ENCODE measurements around the gene AGPAT3. TPM values are rescaled to one million over a fixed set of nuclear protein-coding genes. Genes with fewer than 3 reads are reported as not detected.

AGPAT3 gene
- total RNA-seq, 2 donors from 2014 or later, result 44.8 to 100.0 TPM

DNA sequence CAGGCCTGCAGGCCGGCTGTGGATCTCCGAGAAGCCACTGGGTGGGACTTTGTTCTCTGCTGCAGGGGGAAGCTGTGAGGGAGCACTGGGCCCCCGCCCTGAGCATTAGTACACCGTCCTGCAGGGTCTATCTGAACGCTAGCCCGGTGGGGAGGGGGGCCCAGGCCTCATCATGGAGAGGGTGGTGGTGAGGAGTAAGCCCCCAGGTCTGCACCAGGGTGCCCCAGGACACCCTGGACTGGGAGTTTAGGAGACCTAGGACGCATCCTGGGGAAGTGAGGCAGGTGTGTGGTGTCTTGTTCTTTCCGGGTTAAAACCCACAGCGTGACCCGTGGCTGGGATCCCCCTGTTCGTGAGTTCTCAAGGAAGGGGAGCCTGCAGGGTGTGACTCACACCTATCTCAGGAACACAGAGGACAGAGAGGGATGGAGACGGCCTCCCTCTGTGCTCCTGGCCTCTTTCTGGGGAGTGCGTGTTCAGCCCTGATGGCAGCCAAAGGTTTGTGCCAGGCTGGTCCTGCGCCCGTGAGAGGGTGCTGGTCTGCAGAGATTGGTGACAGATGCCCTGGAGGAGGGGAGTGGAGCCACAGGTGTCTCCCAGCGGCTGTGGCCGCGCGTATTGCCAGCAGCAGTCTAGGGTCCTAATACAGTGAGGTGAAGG is 44.8 kb downstream of the AGPAT3 start:
- Mint-ChIP-seq H3K9me3 (peaks cover 6% of the 10 kb centered on the region), H3K4me1 (peaks cover 10% of the 10 kb centered on the region), H3K4me3 (no peak overlapping the region), H3K36me3 (ENCODE audit: low read depth) (peaks cover 36% of the 10 kb centered on the region), H3K27me3 (no peaks in the 10 kb centered on the region), H3K27ac (peak overlapping the region; percentile 34)
- no peak for ATAC-seq (replicated peaks)

DNA sequence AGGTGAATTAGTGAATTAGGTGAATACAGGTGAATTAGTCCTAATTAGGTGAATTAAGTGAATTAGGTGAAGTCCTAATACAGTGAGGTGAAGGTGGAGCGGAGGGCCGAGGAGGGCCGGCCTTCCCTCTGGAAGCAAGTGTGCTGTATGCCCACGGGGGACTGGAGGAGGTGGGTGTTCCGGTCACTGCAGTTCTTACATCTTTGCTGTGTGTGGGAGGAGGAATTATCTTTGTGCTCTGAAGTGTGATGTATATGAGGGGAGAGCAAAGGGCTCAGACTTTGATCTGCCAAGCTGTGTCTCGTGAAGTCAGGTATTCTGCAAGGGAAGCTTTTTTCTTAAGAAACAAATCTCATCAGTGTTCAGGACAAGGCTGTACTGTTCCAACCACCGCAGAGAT is 45.4 kb downstream of the AGPAT3 start:
- Mint-ChIP-seq H3K27me3 (no peaks in the 10 kb centered on the region), H3K27ac (peak overlapping the region; percentile 34), H3K4me1 (peaks cover 10% of the 10 kb centered on the region), H3K36me3 (ENCODE audit: low read depth) (peaks cover 35% of the 10 kb centered on the region), H3K9me3 (peaks cover 6% of the 10 kb centered on the region), H3K4me3 (no peak overlapping the region)
- ATAC-seq (replicated peaks), result no peak

DNA sequence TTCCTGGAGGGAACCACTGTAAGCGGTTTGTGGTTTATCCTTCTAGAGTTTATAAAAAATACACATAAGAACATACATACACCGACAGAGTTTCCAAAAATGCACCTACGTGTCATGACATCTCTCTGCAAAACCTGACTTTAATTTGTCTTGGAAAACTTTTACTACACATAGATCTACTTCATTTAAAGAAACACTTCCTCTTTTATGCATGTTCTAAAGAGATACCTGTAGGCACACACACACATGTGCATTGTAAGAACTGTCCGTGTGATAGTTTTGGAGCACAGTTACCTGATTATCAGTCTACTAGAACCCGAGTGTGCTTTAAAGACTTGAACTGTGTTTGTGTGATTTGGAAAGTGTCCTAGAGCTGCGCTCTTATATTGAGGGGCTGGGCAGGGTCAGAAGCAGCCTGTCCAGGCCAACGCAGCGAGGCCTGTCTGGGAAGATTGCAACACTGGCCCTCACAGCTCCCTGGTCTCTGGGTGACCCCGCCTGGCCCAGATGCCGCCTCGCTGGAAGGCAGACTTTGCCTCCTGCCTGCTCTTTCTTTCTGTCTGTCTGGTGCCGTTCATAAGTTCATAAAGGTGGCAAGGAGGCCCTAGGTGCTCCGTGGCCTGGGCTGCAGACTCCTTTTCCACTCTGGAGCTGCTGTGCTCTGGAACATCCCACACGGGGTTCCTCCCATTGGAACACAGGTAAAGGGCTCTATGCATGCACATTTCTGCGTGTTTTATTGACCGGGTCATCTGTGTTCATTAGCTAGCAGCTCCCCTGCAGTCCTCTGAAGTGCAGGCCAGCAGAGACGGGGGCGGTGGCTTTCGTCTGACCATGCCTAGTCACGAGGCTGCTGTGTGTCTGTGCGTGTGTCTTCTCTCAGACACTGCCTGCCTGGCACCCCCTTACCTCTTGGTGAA is 46.3 kb downstream of the AGPAT3 start:
- ATAC-seq (replicated peaks), result no peak
- H3K36me3 Mint-ChIP-seq (ENCODE audit: low read depth), result peaks cover 27% of the 10 kb centered on the region
- peaks cover 6% of the 10 kb centered on the region for H3K9me3 Mint-ChIP-seq
- no peak overlapping the region for H3K27ac Mint-ChIP-seq
- H3K4me3 Mint-ChIP-seq, result no peak overlapping the region
- H3K4me1 Mint-ChIP-seq, result peaks cover 13% of the 10 kb centered on the region
- H3K27me3 Mint-ChIP-seq, result no peaks in the 10 kb centered on the region

DNA sequence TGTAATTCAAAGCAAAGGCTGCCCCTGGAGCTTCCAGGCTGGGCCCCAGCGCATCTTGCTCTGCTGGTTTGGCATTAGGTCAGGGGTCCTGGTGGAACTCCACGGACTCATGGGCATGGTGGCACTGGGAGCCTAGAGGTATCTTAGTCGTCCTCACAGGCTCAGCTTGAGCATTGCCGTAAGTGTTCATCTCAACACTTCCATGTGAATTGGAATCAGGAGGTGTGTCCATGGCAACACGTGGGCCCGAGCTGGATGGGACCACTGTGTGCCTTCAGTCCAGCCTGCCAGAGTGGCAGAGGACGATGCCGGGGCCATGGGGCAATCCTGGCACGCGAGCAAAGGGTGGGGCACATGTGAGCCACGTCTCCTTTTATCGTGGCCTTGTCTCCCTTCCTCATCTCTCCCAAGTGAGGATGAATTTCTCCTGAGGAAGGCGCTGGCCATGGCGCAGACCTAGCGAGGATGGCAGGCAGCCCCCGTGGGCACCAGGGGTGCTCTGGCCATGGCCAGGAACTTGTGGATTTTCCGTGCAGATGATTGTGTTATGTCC is 47.0 kb downstream of the AGPAT3 start:
- no peak overlapping the region for H3K4me3 Mint-ChIP-seq
- H3K36me3 Mint-ChIP-seq (ENCODE audit: low read depth), result peaks cover 22% of the 10 kb centered on the region
- H3K4me1 Mint-ChIP-seq, result peaks cover 18% of the 10 kb centered on the region
- H3K9me3 Mint-ChIP-seq, result peaks cover 6% of the 10 kb centered on the region
- no peak for ATAC-seq (replicated peaks)
- H3K27ac Mint-ChIP-seq, result no peak overlapping the region
- H3K27me3 Mint-ChIP-seq, result no peaks in the 10 kb centered on the region

DNA sequence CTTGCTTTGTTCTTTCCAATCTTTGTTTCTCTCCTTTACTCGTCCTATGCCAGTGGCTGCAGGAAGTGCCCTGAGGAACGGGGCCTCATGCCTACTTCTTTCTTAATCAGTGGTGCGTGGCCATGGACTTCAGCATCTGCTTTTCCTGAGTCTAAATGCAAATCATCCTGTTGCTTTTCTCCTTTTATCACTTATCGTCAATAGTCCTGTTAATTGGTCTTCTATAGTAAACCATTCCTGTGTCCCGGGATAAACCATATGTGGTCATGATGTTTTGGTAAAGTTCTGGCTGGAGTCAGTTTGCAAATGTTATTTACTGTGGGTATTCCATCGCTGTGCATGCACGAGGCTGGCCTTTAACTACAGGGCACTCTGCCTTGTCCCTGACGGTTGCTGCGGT is 47.5 kb downstream of the AGPAT3 start:
- Mint-ChIP-seq H3K36me3 (ENCODE audit: low read depth) (peaks cover 26% of the 10 kb centered on the region), H3K27me3 (no peaks in the 10 kb centered on the region), H3K4me3 (no peak overlapping the region), H3K4me1 (peaks cover 23% of the 10 kb centered on the region), H3K9me3 (peaks cover 6% of the 10 kb centered on the region), H3K27ac (no peak overlapping the region)
- ATAC-seq (replicated peaks), result no peak

DNA sequence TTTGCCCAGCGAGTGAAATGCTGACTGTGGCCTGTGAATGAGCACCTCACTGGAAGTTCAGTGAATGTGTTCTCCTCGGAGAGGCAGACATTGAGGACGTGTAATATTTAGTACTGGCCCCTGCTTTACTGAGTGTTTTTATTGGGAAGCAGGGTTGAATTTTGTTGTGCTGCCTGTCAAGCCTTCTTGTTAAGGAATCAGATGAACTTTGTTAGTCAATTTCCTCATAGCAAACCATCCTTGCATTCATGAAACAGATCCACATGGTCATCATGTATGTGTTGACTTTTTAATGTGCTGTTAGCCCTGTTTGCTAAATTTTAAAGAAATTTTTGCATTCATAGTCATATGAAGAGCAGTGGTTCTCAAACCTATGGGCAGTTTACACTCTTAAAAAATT is 47.9 kb downstream of the AGPAT3 start:
- H3K36me3 Mint-ChIP-seq (ENCODE audit: low read depth), result peaks cover 25% of the 10 kb centered on the region
- peaks cover 24% of the 10 kb centered on the region for H3K4me1 Mint-ChIP-seq
- peaks cover 6% of the 10 kb centered on the region for H3K9me3 Mint-ChIP-seq
- no peak overlapping the region for H3K4me3 Mint-ChIP-seq
- H3K27ac Mint-ChIP-seq, result no peak overlapping the region
- ATAC-seq (replicated peaks), result no peak
- H3K27me3 Mint-ChIP-seq, result no peaks in the 10 kb centered on the region

DNA sequence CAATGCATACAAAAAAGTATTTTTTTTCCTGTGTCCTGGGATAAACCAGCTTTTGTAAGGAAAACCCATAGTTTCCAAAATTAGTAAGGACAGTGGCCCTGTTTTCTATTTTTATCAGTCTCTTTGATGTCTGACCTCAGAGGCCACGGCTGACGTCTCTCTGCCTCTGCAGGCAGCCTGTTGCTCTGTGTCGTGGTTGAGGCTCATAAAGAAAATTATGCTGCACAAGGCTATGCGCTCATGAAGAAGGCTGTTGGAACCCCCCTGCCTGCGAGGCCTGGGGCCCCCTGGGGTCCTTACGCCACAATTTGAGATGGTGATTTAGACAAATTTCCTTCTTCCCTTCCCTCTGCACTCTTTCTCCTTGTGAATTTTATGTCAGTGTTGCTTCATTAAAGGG is 48.9 kb downstream of the AGPAT3 start:
- H3K36me3 Mint-ChIP-seq (ENCODE audit: low read depth), result peaks cover 26% of the 10 kb centered on the region
- H3K27me3 Mint-ChIP-seq, result no peaks in the 10 kb centered on the region

DNA sequence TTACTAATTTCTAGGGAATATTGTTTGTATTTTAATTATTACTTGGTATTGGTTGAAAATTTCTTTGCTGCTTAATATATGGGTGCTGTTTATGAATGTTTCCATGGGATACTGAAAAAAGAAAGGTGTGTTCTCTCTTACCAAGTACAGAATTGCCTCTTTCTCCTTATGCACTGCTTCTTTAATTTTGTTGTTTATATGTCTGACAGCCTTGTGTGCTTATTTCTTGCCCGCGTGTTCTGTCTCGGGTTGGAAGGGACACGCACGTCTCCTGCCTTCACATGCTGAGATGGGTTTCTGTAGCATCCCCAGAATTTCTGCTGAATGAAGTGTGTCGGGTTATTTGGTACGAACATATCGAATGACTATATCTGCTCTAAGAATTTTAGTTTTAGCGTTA is 51.1 kb downstream of the AGPAT3 start:
- ATAC-seq (replicated peaks), result no peak
- H3K4me3 Mint-ChIP-seq, result peak overlapping the region; percentile 96
- H3K9me3 Mint-ChIP-seq, result peaks cover 6% of the 10 kb centered on the region
- H3K27me3 Mint-ChIP-seq, result no peaks in the 10 kb centered on the region
- H3K27ac Mint-ChIP-seq, result peak overlapping the region; percentile 92
- peaks cover 19% of the 10 kb centered on the region for H3K36me3 Mint-ChIP-seq (ENCODE audit: low read depth)
- H3K4me1 Mint-ChIP-seq, result peaks cover 38% of the 10 kb centered on the region

More for the DNA sequence above, 48.9 kb downstream of the AGPAT3 start:
- H3K4me1 Mint-ChIP-seq, result peaks cover 32% of the 10 kb centered on the region
- no peak for ATAC-seq (replicated peaks)
- peaks cover 6% of the 10 kb centered on the region for H3K9me3 Mint-ChIP-seq
- H3K4me3 Mint-ChIP-seq, result no peak overlapping the region
- H3K27ac Mint-ChIP-seq, result no peak overlapping the region

DNA sequence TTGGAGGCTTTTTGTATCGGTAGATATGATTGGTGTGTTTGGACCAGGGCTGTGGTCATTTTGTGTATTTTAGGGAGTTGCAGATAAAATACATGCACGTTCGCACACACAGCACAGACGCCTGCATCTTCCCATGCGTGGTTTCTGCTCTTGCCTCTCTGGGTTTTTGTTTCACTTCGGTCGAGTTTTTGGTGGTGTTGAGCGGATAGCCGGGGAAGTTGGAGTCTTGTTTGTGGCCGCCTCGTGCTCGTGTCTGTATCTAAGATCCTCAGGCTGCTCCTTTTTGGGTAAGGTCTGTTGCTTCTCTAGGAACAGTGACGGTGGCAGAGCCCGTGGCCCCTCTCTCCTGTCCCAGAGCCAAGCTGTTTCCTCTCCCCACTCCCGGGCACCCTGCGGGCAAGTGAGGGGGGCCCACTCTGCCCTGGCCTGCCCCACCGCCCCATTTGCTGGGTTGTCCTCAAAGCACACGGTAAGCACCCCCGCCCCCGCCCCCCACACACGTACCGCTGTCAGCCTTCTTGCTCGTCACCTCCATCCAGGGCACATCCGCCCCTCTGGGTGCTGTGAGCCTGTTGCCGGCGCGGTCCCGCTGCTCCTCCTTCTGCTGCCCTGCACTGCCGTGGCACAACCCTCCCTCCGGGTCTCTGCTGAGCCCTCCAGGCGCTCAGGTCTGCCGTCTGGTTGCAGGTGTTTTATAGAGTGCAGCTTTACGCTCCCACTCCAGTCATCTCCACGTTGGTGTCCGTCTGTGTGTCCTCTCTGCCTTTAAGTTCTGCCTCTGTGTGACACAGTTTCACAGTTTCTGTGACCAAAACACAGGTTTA is 51.9 kb downstream of the AGPAT3 start:
- peak; percentile 85 for ATAC-seq (replicated peaks)
- peaks cover 46% of the 10 kb centered on the region for H3K4me1 Mint-ChIP-seq
- peaks cover 19% of the 10 kb centered on the region for H3K36me3 Mint-ChIP-seq (ENCODE audit: low read depth)
- no peaks in the 10 kb centered on the region for H3K27me3 Mint-ChIP-seq
- H3K9me3 Mint-ChIP-seq, result peaks cover 6% of the 10 kb centered on the region
- H3K27ac Mint-ChIP-seq, result peak overlapping the region; percentile 92
- peak overlapping the region; percentile 96 for H3K4me3 Mint-ChIP-seq

DNA sequence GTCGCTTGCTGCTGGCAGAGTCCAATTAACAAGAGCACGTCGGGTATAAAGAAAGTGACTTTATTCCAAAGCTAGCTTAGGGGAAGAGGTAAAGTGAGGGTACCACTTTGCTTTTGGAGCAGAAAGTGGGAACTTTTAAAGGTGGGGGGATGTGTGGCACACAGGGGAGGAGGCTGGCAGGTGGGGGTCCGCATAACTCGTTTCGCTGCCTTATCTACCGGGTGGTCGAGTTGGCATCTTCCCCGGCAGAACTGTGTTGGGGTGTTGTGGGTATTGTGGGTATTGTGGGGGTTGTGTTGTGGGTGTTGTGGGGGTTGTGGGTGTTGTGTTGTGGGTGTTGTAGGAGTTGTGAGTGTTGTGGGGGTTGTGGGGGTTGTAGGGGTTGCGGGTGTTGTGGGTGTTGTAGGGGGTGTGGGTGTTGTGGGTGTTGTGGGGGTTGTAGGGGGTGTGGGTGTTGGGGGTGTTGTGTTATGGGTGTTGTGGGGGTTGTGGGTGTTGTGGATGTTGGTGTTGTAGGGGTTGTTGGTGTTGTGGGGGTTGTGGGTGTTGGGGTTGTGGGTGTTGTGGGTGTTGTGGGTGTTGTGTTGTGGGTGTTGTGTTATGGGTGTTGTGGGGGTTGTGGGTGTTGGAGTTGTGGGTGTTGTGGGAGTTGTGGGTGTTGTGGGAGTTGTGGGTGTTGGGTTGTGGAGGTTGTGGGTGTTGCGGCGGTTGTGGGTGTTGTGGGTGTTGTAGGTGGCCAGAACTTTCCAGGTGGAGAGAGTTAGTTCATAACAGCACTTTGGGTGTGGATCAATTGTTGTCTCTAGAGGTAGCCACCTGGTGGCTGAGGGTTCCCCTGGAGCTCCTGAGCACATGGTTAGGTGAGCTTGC is 52.7 kb downstream of the AGPAT3 start:
- ATAC-seq (replicated peaks), result peak; percentile 20
- Mint-ChIP-seq H3K4me1 (peaks cover 50% of the 10 kb centered on the region), H3K27ac (peak overlapping the region; percentile 92), H3K9me3 (peaks cover under 1% of the 10 kb centered on the region), H3K4me3 (peak overlapping the region; percentile 96), H3K36me3 (ENCODE audit: low read depth) (peaks cover 11% of the 10 kb centered on the region), H3K27me3 (no peaks in the 10 kb centered on the region)

DNA sequence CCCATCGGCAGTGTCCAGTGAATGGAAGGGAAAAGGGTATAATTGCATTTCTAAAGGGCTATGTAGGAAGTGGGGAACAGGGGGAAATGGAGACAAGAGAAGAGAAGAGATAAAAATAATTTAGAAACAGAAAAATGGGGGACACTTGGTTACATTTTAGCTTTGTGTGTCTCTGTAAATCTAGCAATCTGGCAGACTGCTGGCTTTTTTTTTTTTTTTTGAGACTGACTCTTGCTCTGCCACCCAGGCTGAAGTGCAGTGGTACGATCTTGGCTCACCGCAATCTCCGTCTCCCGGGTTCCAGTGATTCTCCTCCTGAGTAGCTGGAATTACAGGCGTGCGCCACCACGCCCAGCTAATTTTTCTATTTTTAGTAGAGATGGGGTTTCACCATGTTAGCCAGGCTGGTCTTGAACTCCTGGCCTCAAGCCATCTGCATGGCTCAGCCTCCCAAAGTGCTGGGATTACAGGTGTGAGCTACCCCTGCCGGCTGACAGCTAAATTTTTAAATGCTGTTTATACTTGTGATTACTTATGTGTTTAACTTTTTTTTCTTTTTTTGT is 53.4 kb downstream of the AGPAT3 start:
- Mint-ChIP-seq H3K4me3 (peak overlapping the region; percentile 96), H3K27me3 (no peaks in the 10 kb centered on the region), H3K4me1 (peaks cover 50% of the 10 kb centered on the region), H3K27ac (peak overlapping the region; percentile 92), H3K9me3 (no peaks in the 10 kb centered on the region), H3K36me3 (ENCODE audit: low read depth) (peaks cover 14% of the 10 kb centered on the region)
- no peak for ATAC-seq (replicated peaks)

DNA sequence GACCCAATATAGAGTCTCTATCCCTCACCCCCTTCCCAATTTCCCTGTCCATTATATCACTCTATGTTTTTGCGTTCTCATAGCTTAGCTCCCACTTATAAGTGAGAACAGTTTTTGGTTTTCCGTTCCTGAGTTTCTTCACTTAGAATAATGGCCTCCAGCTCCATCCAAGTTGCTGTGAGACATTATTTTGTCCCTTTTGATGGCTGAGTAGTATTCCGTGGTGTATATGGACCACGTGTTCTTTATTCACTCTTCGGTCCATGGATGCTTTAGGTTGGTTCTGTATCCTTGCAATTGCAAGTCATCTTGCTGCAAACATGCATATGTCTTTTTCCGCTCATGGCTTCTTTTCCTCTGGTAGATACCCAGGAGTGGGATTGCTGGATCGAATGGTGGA is 54.3 kb downstream of the AGPAT3 start:
- no peaks in the 10 kb centered on the region for H3K9me3 Mint-ChIP-seq
- peak overlapping the region; percentile 96 for H3K4me3 Mint-ChIP-seq
- no peak overlapping the region for H3K27ac Mint-ChIP-seq
- H3K4me1 Mint-ChIP-seq, result peaks cover 47% of the 10 kb centered on the region
- no peaks in the 10 kb centered on the region for H3K27me3 Mint-ChIP-seq
- H3K36me3 Mint-ChIP-seq (ENCODE audit: low read depth), result peaks cover 18% of the 10 kb centered on the region
- no peak for ATAC-seq (replicated peaks)
